ENCODE results near the gene THBS4. TPM values are rescaled to one million over a fixed set of nuclear protein-coding genes. Genes with fewer than 3 reads are reported as not detected.

Gene THBS4
- total RNA-seq, 2 experiments from 2014 or later = 1.7 to 1.8 TPM

DNA sequence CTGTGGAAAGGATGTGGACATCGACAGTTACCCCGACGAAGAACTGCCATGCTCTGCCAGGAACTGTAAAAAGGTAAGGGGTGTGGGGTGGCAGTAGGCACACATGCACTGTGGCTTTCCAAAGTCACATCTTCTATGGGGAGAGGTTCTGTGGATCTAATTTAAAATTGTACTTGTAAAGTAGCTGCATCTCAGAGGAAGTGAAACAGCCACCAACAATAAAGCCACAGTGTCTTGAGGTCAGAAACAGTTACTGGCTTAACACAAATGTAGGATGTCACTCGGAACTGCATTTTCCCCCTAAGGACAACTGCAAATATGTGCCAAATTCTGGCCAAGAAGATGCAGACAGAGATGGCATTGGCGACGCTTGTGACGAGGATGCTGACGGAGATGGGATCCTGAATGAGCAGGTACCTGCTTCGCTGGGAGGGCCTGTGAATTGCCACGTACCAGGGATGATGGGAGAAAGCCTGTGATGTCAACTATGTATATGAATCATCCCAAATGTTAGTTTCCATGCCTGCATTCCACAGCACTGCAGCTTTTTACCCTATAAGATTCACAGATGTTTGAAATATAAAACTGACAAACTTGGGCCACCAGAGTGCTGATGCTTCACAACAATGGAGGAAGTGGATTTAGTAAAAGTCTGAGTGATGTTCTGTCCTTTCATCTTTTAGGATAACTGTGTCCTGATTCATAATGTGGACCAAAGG, 35.3 kb downstream of the THBS4 start:
- ChIA-PET POLR2A (no interaction called here), CTCF (no interaction called here)

GRCh38 chr5:80071510-80072021, 36.4 kb downstream of the THBS4 start:
- ChIA-PET CTCF (interaction anchor here (0.8 kb wide), 1 partner anchor 12 kb away, joined by 3 read pairs; no protein-coding TSS in a partner anchor), POLR2A (no interaction called here)

GRCh38 chr5:80072103-80073073, 37.2 kb downstream of the THBS4 start:
- CTCF ChIA-PET = interaction anchor here (0.8 kb wide), 1 partner anchor 11 kb away, joined by 3 read pairs; no protein-coding TSS in a partner anchor
- POLR2A ChIA-PET = no interaction called here

GRCh38 chr5:80076131-80077050, 41.2 kb downstream of the THBS4 start:
- ChIA-PET CTCF (no interaction called here), POLR2A (no interaction called here)

DNA sequence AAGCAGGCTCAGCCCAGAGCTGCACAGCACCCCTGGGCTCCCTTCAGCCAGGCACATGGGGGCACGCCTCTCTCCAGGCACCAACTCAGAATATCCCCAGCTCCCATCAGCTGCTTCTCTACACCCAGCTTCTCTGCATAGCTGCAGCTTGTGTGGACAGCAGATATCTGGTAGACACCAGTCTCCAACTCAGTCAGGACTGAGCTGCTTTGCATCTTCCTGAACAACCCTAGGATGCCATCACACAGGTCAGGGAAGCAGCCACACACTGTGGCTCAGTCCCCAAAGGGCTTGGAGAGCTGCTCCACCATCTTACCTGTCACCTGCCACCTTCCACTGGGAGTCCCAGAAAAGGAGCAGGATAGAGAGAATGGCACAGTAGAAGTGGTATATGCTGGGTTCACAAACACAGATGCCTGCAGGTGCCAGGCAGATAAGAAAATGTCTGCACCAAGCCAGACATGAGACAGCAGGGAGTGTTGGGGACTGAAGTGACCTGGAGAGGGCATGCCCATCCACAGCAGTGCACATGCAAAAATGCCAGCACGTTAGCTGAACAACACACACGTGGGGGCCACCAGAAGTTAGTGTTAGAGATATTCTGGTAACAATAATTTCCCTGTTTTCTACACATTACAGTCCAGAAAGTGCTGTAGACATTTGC, 42.0 kb downstream of the THBS4 start:
- ChIA-PET CTCF (no interaction called here), POLR2A (no interaction called here)

GRCh38 chr5:80078921-80079320, 43.8 kb downstream of the THBS4 start:
- CTCF ChIA-PET = interaction anchor here (0.8 to 1.0 kb wide), 2 partner anchors 161 to 445 kb away, joined by 4 read pairs; no protein-coding TSS in a partner anchor
- POLR2A ChIA-PET = no interaction called here

DNA sequence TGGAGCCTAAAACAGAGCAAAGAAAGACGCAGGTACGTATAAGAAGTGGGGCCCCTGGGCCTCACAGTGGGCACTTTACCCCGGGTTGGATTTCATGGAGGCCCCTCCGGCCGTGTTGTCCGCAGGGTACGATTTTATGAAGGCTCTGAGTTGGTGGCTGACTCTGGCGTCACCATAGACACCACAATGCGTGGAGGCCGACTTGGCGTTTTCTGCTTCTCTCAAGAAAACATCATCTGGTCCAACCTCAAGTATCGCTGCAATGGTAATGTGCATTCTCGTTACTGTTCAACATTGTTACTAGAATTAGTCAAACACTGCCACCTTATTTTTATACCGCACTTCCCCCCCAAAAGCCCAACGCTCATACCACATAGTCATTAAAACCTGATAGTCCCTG, 47.1 kb downstream of the THBS4 start:
- CTCF ChIA-PET = no interaction called here
- POLR2A ChIA-PET = no interaction called here

DNA sequence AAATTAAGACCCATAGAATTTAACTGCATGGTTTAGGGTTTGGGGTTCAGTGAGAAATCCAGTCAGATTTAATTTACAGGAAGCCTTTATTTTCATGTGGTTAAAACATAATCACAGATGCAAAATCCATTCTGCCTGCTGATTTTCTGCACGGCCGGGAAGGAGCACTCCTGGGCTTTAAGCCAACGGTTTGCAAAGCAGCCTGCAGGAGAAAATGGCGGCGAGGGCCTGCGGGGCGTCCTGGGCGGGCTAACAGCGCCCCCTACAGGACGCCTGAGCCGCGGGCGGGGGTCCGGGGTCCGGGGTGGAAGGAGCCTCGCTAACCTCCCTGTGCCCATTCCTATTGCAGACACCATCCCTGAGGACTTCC, 47.6 kb downstream of the THBS4 start:
- ChIA-PET CTCF (interaction anchor here (0.7 to 2.2 kb wide), 21 partner anchors 9 to 555 kb away, joined by 3 to 10 read pairs (median 4); partner anchors contain the start of gene MTX3), POLR2A (interaction anchor here (1.3 kb wide), 1 partner anchor 92 kb away, joined by 5 read pairs; no protein-coding TSS in a partner anchor)

DNA sequence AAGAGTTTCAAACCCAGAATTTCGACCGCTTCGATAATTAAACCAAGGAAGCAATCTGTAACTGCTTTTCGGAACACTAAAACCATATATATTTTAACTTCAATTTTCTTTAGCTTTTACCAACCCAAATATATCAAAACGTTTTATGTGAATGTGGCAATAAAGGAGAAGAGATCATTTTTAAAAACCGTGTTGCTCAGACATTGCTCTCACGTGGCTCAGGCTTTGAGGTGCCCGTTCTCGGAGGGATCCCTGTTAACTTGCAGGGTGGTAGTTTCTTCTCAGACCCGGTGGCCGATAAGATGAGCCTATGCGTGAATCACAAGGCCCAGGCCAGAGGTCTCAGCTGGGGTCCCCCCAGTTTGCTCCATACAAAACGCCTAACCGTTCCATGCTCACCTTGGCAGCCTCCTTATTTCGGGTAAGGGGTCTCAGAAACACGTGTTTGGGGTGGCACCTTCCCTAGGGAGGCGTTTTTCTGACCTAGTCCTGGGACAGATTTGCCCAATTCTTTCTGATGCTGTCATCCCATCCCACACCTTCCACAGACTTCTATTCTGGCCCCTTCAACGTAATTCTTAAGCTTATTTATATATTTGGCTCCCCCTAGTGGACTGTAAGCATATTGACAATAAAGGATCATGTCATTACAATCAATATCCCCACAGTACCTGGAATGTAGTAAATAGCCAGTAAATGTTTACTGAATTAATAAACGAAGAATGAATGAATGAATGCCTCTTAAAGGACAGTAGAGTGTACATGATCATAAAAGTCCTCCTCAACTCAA, 48.1 kb downstream of the THBS4 start:
- ChIA-PET POLR2A (interaction anchor here (1.0 to 1.3 kb wide), 2 partner anchors 93 to 102 kb away, joined by 3 to 5 read pairs; no protein-coding TSS in a partner anchor), CTCF (interaction anchor here (0.6 to 2.4 kb wide), 28 partner anchors 9 to 556 kb away, joined by 3 to 10 read pairs (median 4); partner anchors contain the start of gene MTX3)

DNA sequence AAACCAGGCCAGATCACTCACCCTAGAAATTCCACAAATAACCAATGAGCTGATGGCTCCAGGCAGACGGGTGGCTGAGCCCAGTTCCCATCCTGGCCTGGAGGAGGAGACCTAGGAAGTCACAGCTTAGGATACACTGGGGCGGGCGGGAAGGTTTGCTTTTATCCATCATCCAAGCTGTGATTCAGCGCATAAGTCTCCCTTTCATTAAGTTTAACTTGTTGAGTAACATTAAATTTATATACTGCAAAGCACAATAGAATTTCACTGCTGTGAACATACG, 55.7 kb downstream of the THBS4 start:
- ChIA-PET POLR2A (interaction anchor here (0.6 kb wide), 1 partner anchor 165 kb away, joined by 3 read pairs; the partner anchor contains the start of gene SERINC5), CTCF (interaction anchor here (1.2 to 4.3 kb wide), 5 partner anchors 165 to 217 kb away, joined by 3 to 55 read pairs (median 9); partner anchors contain the start of gene SERINC5)

- ChIA-PET POLR2A (interaction anchor here (0.6 to 1.0 kb wide), 4 partner anchors 125 to 171 kb away, joined by 3 to 6 read pairs (median 4); no protein-coding TSS in a partner anchor), CTCF (interaction anchor here (0.6 to 4.3 kb wide), 20 partner anchors 8 to 755 kb away, joined by 3 to 55 read pairs (median 4); partner anchors contain the start of gene SERINC5)
Observed at GRCh38 chr5:80091792-80092192, 56.6 kb downstream of the THBS4 start.

- ChIA-PET CTCF (interaction anchor here (0.7 to 4.3 kb wide), 14 partner anchors 8 to 535 kb away, joined by 3 to 55 read pairs (median 4); partner anchors contain the start of gene SERINC5), POLR2A (no interaction called here)
Observed at GRCh38 chr5:80092486-80093107, 57.4 kb downstream of the THBS4 start.

- CTCF ChIA-PET = interaction anchor here (4.3 kb wide), 1 partner anchor 214 kb away, joined by 55 read pairs; no protein-coding TSS in a partner anchor
- POLR2A ChIA-PET = no interaction called here
Observed at GRCh38 chr5:80093796-80094195, 58.6 kb downstream of the THBS4 start.

- CTCF ChIA-PET = interaction anchor here (4.3 kb wide), 1 partner anchor 214 kb away, joined by 55 read pairs; no protein-coding TSS in a partner anchor
- POLR2A ChIA-PET = no interaction called here
Observed at GRCh38 chr5:80094236-80094738, 59.1 kb downstream of the THBS4 start.

DNA sequence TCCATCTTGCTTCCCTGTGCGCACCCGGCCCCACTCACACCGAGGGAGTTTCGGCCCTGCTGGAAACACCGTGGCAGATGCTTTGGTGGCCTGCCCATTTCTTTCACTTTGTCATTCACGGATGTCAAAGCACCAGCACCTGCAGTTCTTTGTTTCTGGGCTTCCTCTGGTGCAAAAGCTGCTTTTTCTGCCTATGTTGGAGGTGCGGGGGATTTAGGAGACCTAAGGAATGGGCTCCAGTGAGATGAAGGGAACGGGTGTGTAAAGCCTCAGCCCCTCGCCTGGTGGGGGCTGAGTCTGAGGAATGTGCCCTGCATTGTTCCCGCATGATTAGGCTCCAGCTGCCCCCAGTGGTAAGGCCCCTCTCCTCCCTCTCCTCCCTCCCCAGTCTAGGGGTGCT, 62.3 kb downstream of the THBS4 start:
- ChIA-PET POLR2A (no interaction called here), CTCF (interaction anchor here (1.1 kb wide), 1 partner anchor 210 kb away, joined by 4 read pairs; no protein-coding TSS in a partner anchor)

DNA sequence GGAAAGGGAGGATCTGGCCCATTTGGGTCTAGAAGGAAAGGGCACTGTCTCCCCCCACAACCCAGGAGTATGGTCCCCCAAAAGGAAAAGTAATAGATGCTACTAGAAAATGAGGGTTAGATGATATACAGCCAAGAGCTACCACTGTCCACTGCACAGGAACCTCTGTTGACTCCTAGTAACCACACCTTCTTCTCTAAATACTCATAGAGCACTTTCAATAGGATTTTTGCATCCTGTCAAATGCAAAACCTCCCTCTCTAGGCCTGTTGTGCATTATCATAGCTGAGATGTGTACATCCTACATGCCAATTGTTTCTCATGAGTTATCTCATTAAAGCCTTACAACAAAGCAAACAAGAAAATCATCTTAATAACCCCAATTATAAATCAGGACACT, 66.8 kb downstream of the THBS4 start:
- POLR2A ChIA-PET = no interaction called here
- CTCF ChIA-PET = interaction anchor here (0.6 kb wide), 1 partner anchor 206 kb away, joined by 3 read pairs; no protein-coding TSS in a partner anchor

DNA sequence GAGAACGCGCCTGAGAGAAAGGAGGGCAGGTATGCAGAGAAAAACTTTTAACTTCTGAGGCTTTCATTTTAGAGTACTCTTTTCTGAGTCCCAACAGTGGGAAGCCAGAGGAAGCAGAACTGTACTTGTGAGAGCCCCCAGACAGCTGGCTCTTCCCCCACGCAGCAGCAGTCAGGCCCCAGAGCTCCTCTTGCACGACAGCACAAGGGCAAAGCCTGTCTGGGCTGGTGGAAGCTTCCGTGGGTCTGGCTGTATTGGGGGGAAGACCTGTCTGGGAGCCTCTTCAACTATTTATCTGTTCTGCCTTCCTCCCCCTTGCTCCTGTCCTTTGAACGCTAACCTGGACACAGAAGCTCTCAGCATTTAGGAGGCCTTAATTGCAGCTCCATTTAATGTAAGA, 68.2 kb downstream of the THBS4 start:
- CTCF ChIA-PET = no interaction called here
- POLR2A ChIA-PET = interaction anchor here (1.2 kb wide), 1 partner anchor 14 kb away, joined by 4 read pairs; no protein-coding TSS in a partner anchor

All from activated CD8-positive, alpha-beta memory T cell treated with anti-CD3 and anti-CD28 coated beads for 36 hours (primary cell).